IMR-90 (cell line): ENCODE measurements around the gene NOG. TPM values are rescaled to one million over a fixed set of nuclear protein-coding genes. Genes with fewer than 3 reads are reported as not detected.

Experiments used
- ATAC-seq: fragments of 200-7000 bp; cut with Tn5 transposase; 2 replicates; pipeline ENCODE4 v1.9.1; 2020; ENCODE audit warnings: low read depth, mild to moderate bottlenecking, moderate library complexity
- BruUV-seq: library from RNA; stranded (reverse); fragments of 400-500 nt; replicated peaks from 2 replicates; lab custom pipeline; 2021; lab: Mats Ljungman, UMichigan
- CTCF ChIA-PET: fragments of 300-600 bp; formaldehyde crosslinking; extraction: SDS; loops from one replicate; lab custom pipeline; 2021; ENCODE audit warnings: antibody characterized with exemption; lab: Yijun Ruan, JAX
- POLR2A ChIA-PET: fragments of 300-600 bp; sonication (Branson Sonifier 250); formaldehyde crosslinking; loops from one replicate; lab custom pipeline; 2022; ENCODE audit warnings: antibody characterized with exemption; ENCODE audit not compliant: unreplicated experiment; lab: Charles Lee
- DNase-seq: peaks from one replicate; pipeline ENCODE4 v3.0.0; 2013
- H2AFZ ChIP-seq: replicated peaks from 2 replicates; pipeline ENCODE3; 2013; ENCODE audit warnings: low read length, mild to moderate bottlenecking; ENCODE audit not compliant: poor library complexity
- H2AK5ac ChIP-seq: 2 replicates; pipeline ENCODE4 v1.6.1; 2013; ENCODE audit warnings: low read depth, low read length, inconsistent platforms
- H2AK9ac ChIP-seq: replicated peaks from 2 replicates; pipeline ENCODE3; 2013; ENCODE audit warnings: mild to moderate bottlenecking, low read depth, low read length, moderate library complexity; ENCODE audit not compliant: poor library complexity
- H2BK120ac ChIP-seq: 2 replicates; pipeline ENCODE4 v1.6.1; 2013; ENCODE audit warnings: low read depth, low read length, inconsistent platforms
- H2BK15ac ChIP-seq: 3 replicates; pipeline ENCODE4 v1.6.1; 2013; ENCODE audit warnings: low read depth, low read length, inconsistent platforms
- H2BK20ac ChIP-seq: 2 replicates; pipeline ENCODE4 v1.6.1; 2013; ENCODE audit warnings: low read depth, mild to moderate bottlenecking, inconsistent platforms, low read length, moderate library complexity
- H2BK5ac ChIP-seq: 2 replicates; pipeline ENCODE4 v1.6.1; 2013; ENCODE audit warnings: mild to moderate bottlenecking, low read depth, low read length, inconsistent platforms; ENCODE audit not compliant: poor library complexity, severe bottlenecking
- H3K14ac ChIP-seq: replicated peaks from 2 replicates; pipeline ENCODE4 v1.6.1; 2013; ENCODE audit warnings: low read depth, low read length, inconsistent platforms
- H3K18ac ChIP-seq: 2 replicates; pipeline ENCODE4 v1.6.1; 2013; ENCODE audit warnings: low read depth, low read length, control low read depth
- H3K23ac ChIP-seq: 2 replicates; pipeline ENCODE4 v1.6.1; 2013; ENCODE audit warnings: low read depth, low read length, inconsistent platforms
- H3K27ac ChIP-seq: 2 replicates; pipeline ENCODE4 v1.5.1; 2013; ENCODE audit warnings: mild to moderate bottlenecking, control low read depth, low read length; ENCODE audit not compliant: insufficient read depth
- H3K27me3 ChIP-seq: 2 replicates; pipeline ENCODE4 v1.6.1; 2013; ENCODE audit warnings: low read length; ENCODE audit not compliant: control insufficient read depth, insufficient read depth
- H3K36me3 ChIP-seq: 2 replicates; pipeline ENCODE4 v1.6.1; 2013; ENCODE audit warnings: low read length, mixed read lengths; ENCODE audit not compliant: control insufficient read depth, insufficient read depth
- H3K4ac ChIP-seq: 2 replicates; pipeline ENCODE4 v1.6.1; 2013; ENCODE audit warnings: low read depth, low read length, inconsistent platforms
- H3K4me1 ChIP-seq: 2 replicates; pipeline ENCODE4 v1.6.1; 2013; ENCODE audit warnings: low read length, mixed read lengths; ENCODE audit not compliant: control insufficient read depth, insufficient read depth
- H3K4me2 ChIP-seq: 2 replicates; pipeline ENCODE4 v1.6.1; 2013; ENCODE audit warnings: low read depth, mild to moderate bottlenecking, control low read depth, low read length, moderate library complexity
- H3K4me3 ChIP-seq: 2 replicates; pipeline ENCODE4 v1.5.1; 2013; ENCODE audit warnings: low read depth, mild to moderate bottlenecking, control low read depth, low read length, moderate library complexity; ENCODE audit not compliant: insufficient read depth
- H3K56ac ChIP-seq: 2 replicates; pipeline ENCODE4 v1.6.1; 2013; ENCODE audit warnings: low read length, inconsistent platforms; ENCODE audit not compliant: insufficient read depth; ENCODE audit errors: extremely low read depth
- H3K79me1 ChIP-seq, 2 experiments: 2 replicates each; pipeline ENCODE4 v1.6.1; 2013; ENCODE audit warnings: low read length in 2 of 2, inconsistent platforms in 1 of 2, low read depth in 1 of 2
- H3K9ac ChIP-seq: 2 replicates; pipeline ENCODE4 v1.6.1; 2013; ENCODE audit warnings: low read depth, low read length, control low read depth
- H3K9me1 ChIP-seq: 2 replicates; pipeline ENCODE4 v1.6.1; 2013; ENCODE audit warnings: low read length, inconsistent platforms; ENCODE audit not compliant: insufficient read depth
- H3K9me3 ChIP-seq: 2 replicates; pipeline ENCODE4 v1.6.1; 2013; ENCODE audit warnings: low read length; ENCODE audit not compliant: control insufficient read depth, insufficient read depth
- H4K20me1 ChIP-seq: 2 replicates; pipeline ENCODE4 v1.6.1; 2013; ENCODE audit warnings: low read length, inconsistent platforms; ENCODE audit not compliant: insufficient read depth
- H4K5ac ChIP-seq: 2 replicates; pipeline ENCODE4 v1.6.1; 2013; ENCODE audit warnings: mild to moderate bottlenecking, low read depth, low read length, control low read depth
- H4K8ac ChIP-seq, 2 experiments: 2 replicates each; pipeline ENCODE4 v1.6.1; 2013; ENCODE audit warnings: low read depth in 2 of 2, low read length in 2 of 2, control low read depth in 1 of 2, inconsistent platforms in 1 of 2
- H4K91ac ChIP-seq: 2 replicates; pipeline ENCODE4 v1.6.1; 2013; ENCODE audit warnings: low read depth, low read length, inconsistent platforms; ENCODE audit not compliant: insufficient read depth
- BHLHE40 ChIP-seq: fragments of 150-350 bp; IDR thresholded peaks from 2 replicates; pipeline ENCODE4 v1.6.1; 2016; ENCODE audit warnings: mild to moderate bottlenecking, low read depth, low read length
- CHD1 ChIP-seq: IDR thresholded peaks from 2 replicates; pipeline ENCODE4 v1.6.1; 2012; ENCODE audit warnings: low read depth, low read length, improper control_type of control experiment
- FOS ChIP-seq: fragments of 150-350 bp; IDR thresholded peaks from 2 replicates; pipeline ENCODE4 v1.6.1; 2016; ENCODE audit warnings: low read depth, low read length
- MAFK ChIP-seq: IDR thresholded peaks from 2 replicates; pipeline ENCODE4 v1.6.1; 2012; ENCODE audit warnings: low read depth, low read length, improper control_type of control experiment
- MXI1 ChIP-seq: IDR thresholded peaks from 2 replicates; pipeline ENCODE4 v1.6.1; 2012; ENCODE audit warnings: low read depth, mild to moderate bottlenecking, low read length, moderate library complexity, borderline replicate concordance
- RAD21 ChIP-seq: IDR thresholded peaks from 2 replicates; pipeline ENCODE4 v1.6.1; 2012; ENCODE audit warnings: low read length, improper control_type of control experiment
- WGBS, 2 experiments: methylation state at CpG; one replicate each; pipeline versions ENCODE4 v1.1.5 to v1.1.7; 2013; ENCODE audit warnings: missing lambda C conversion rate in 2 of 2; ENCODE audit not compliant: insufficient read length in 1 of 2; ENCODE audit errors: extremely low coverage in 2 of 2; 5-methylcytosine and 5-hydroxymethylcytosine counted together
- dilution Hi-C: fragments of 300-500 bp; cut with HindIII; formaldehyde crosslinking; loops from one replicate; pipeline ENCODE4 v1.14.3; 2018; ENCODE audit warnings: low sequenced_read_pairs; ENCODE audit not compliant: unreplicated experiment
- in situ Hi-C: fragments of 300-500 bp; cut with MboI; formaldehyde crosslinking; loops from 3 replicates; pipeline ENCODE4 v1.14.3; 2019; ENCODE audit warnings: low sequenced_read_pairs, inconsistent platforms, mixed read lengths
- intact Hi-C: fragments of 100-400 bp; cut with micrococcal nuclease; formaldehyde crosslinking; loops from 2 replicates; pipeline ENCODE4 v1.10.0; 2022
- polyA plus RNA-seq, 3 experiments: library from polyadenylated mRNA; depleted of rRNA; stranded (reverse); fragments of >200 nt; gene quantifications; 2 replicates each; pipeline ENCODE4 v1.2.3, GENCODE V29; 2012; ENCODE audit warnings: low replicate concordance in 1 of 3
- total RNA-seq: library from RNA; depleted of rRNA; stranded (reverse); fragments of >200 nt; gene quantifications from 2 replicates; pipeline ENCODE4 v1.2.3, GENCODE V29; 2012
- TF ChIP-seq, protein P1 (sequence below): fragments of 150-350 bp; IDR thresholded peaks from 2 replicates; pipeline ENCODE4 v1.6.1; 2017; ENCODE audit warnings: mild to moderate bottlenecking, antibody characterized with exemption, low read length, low read depth

NOG gene
- total and polyA plus RNA-seq, 2 of the 4 experiments (the other 2 are of a cell fraction): 11.7 to 13.1 TPM

GRCh38 chr17:56597495-56597990 lies 4.0 kb downstream of the NOG start:
- Histone ChIP-seq H2BK120ac (peak overlapping the region; percentile 82; the same call in 1 of the 2 replicates), H3K4me2 (peak overlapping the region; percentile 90), H2BK5ac (peak overlapping the region; percentile 83), H3K4me1 (peaks cover 13% of the 10 kb centered on the region), H3K36me3 (no peaks in the 10 kb centered on the region), H2BK20ac (no peak overlapping the region), H4K5ac (peak overlapping the region; percentile 10; the same call in 1 of the 2 replicates), H3K79me1 (0 out of 4 replicates have a peak, but pooled peaks cover 0 to 10% of the 10 kb centered on the region in 2 experiments), H2AK5ac (peak overlapping the region; percentile 20), H3K9me1 (0 out of 2 replicates have a peak, but pooled peaks cover 3% of the 10 kb centered on the region), H3K14ac (peak overlapping the region; percentile 92; the same call in 1 of the 2 replicates), H2BK15ac (peak overlapping the region; percentile 77; the same call in 2 of the 3 replicates), H3K9ac (peak overlapping the region; percentile 64; the same call in 1 of the 2 replicates), H4K20me1 (no peaks in the 10 kb centered on the region), H3K9me3 (no peaks in the 10 kb centered on the region), H3K27ac (no peak overlapping the region; the same call in 1 of the 2 replicates), H3K4ac (peak overlapping the region; percentile 56), H4K8ac (peak overlapping the region; percentile 66 to 81; a peak in 2 of 4 replicates), H3K23ac (peak overlapping the region; percentile 90), H3K4me3 (peak overlapping the region; percentile 52), H3K27me3 (no peaks in the 10 kb centered on the region; the same call in 1 of the 2 replicates), H4K91ac (peak overlapping the region; percentile 75; the same call in 1 of the 2 replicates), H2AK9ac (peak overlapping the region; percentile 79), H3K56ac (no peak overlapping the region), H3K18ac (peak overlapping the region; percentile 16), H2AFZ (peak overlapping the region; percentile 86)
- no TSS peak for BruUV-seq
- intact Hi-C loops: loop anchor here (10.0 kb wide), 1 partner anchor 753 kb away; no protein-coding TSS in a partner anchor
- DNase-seq (peak; percentile 26), ATAC-seq (no peak)
- WGBS, 2 experiments: 0% methylated on average over 7 of the region's 41 CpGs; no CpG with 5 or more reads in 1 of the 2 experiments
- no peak for TF ChIP-seq FOS
- TF ChIP-seq MXI1: no peak
- TF ChIP-seq CHD1: no peak
- TF ChIP-seq RAD21: no peak
- no peak for TF ChIP-seq MAFK
- TF ChIP-seq, protein P1, sequence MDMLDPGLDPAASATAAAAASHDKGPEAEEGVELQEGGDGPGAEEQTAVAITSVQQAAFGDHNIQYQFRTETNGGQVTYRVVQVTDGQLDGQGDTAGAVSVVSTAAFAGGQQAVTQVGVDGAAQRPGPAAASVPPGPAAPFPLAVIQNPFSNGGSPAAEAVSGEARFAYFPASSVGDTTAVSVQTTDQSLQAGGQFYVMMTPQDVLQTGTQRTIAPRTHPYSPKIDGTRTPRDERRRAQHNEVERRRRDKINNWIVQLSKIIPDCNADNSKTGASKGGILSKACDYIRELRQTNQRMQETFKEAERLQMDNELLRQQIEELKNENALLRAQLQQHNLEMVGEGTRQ: no peak
- no peak for TF ChIP-seq BHLHE40
- CTCF ChIA-PET: interaction anchor here (1.4 to 1.5 kb wide), 2 partner anchors 118 to 182 kb away, joined by 4 to 5 read pairs; no protein-coding TSS in a partner anchor
- in situ Hi-C loops: loop anchor here (10.0 to 25.0 kb wide), 2 partner anchors 177 to 340 kb away; no protein-coding TSS in a partner anchor
- dilution Hi-C loops: no loop called here
- POLR2A ChIA-PET: interaction anchor here (0.6 kb wide), 1 partner anchor 86 kb away, joined by 7 read pairs; no protein-coding TSS in a partner anchor
